K562 (cell line): ENCODE results near the gene PTPRT. TPM values are rescaled to one million over a fixed set of nuclear protein-coding genes. Genes with fewer than 3 reads are reported as not detected.

Experiments
- CBFA2T2 ChIP-seq: fragments of 450-650 bp; conservative IDR thresholded peaks from 2 replicates; pipeline ENCODE4 v1.6.1; 2017; ENCODE audit warnings: mild to moderate bottlenecking
- CREB1 ChIP-seq, 2 experiments: sonication (generic) in 1 of 2; formaldehyde crosslinking in 1 of 2; IDR thresholded peaks; 2 replicates each; pipeline versions ENCODE4 v1.6.1 to v1.8.0; 2012 to 2022; ENCODE audit warnings: inconsistent platforms in 1 of 2, mild to moderate bottlenecking in 1 of 2, missing genetic modification reagents in 1 of 2, moderate library complexity in 1 of 2
- CTCF ChIP-seq, 3 experiments: IDR thresholded peaks in 2 of 3; conservative IDR thresholded peaks in 1 of 3; 2 replicates each; pipeline ENCODE4 v1.5.1; 2011 to 2012; ENCODE audit warnings: low read length in 3 of 3, mild to moderate bottlenecking in 3 of 3, control low read depth in 2 of 3, improper control_type of control experiment in 1 of 3, inconsistent platforms in 1 of 3, low read depth in 1 of 3, mixed read lengths in 1 of 3, moderate library complexity in 1 of 3; ENCODE audit not compliant: insufficient read depth in 2 of 3
- DLX4 ChIP-seq: fragments of 250-450 bp; sonication (Bioruptor Pico); IDR thresholded peaks from 2 replicates; pipeline ENCODE4 v1.6.1; 2021; ENCODE audit warnings: mild to moderate bottlenecking
- DNMT1 ChIP-seq: fragments of 450-650 bp; IDR thresholded peaks from 2 replicates; pipeline ENCODE4 v1.6.1; 2016; ENCODE audit warnings: antibody characterized with exemption, mild to moderate bottlenecking
- ETS2 ChIP-seq: IDR thresholded peaks from 2 replicates; pipeline ENCODE4 v1.6.1; 2016; ENCODE audit warnings: borderline replicate concordance, missing genetic modification characterization, mild to moderate bottlenecking, moderate library complexity, missing compliant biosample characterization; ENCODE audit not compliant: poor library complexity, severe bottlenecking
- FOXP1 ChIP-seq: sonication (generic); formaldehyde crosslinking; IDR thresholded peaks from 2 replicates; pipeline ENCODE4 v1.8.0; 2022; ENCODE audit warnings: mild to moderate bottlenecking, missing genetic modification reagents
- HCFC1 ChIP-seq: IDR thresholded peaks from 2 replicates; pipeline ENCODE4 v1.6.1; 2012; ENCODE audit warnings: low read depth, low read length, improper control_type of control experiment
- IFI16 ChIP-seq: fragments of 250-450 bp; sonication (Bioruptor Pico); IDR thresholded peaks from 2 replicates; pipeline ENCODE4 v2.1.2; 2022; ENCODE audit warnings: mild to moderate bottlenecking, inconsistent platforms
- KDM4B ChIP-seq, 2 experiments: fragments of 450-650 bp in 1 of 2; sonication (generic) in 1 of 2; IDR thresholded peaks; 2 replicates each; pipeline ENCODE4 v1.6.1; 2016 to 2017; ENCODE audit warnings: borderline replicate concordance in 2 of 2, antibody characterized with exemption in 1 of 2, low read depth in 1 of 2, mild to moderate bottlenecking in 1 of 2
- SREBF1 ChIP-seq: fragments of 150-350 bp; IDR thresholded peaks from 2 replicates; pipeline ENCODE4 v1.6.1; 2014; ENCODE audit warnings: antibody characterized with exemption, low read depth, low read length, borderline replicate concordance
- STAT5B ChIP-seq: fragments of 250-450 bp; sonication (Bioruptor Pico); IDR thresholded peaks from 2 replicates; pipeline ENCODE4 v1.8.0; 2021; ENCODE audit warnings: mild to moderate bottlenecking, inconsistent platforms
- SUPT5H ChIP-seq: fragments of 450-650 bp; IDR thresholded peaks from 2 replicates; pipeline ENCODE4 v1.6.1; 2016
- TFE3 ChIP-seq: fragments of 450-650 bp; formaldehyde crosslinking; IDR thresholded peaks from 2 replicates; pipeline ENCODE4 v1.4.0; 2020; ENCODE audit warnings: mild to moderate bottlenecking, mixed read lengths
- THRB ChIP-seq: fragments of 450-650 bp; formaldehyde crosslinking; conservative IDR thresholded peaks from 2 replicates; pipeline ENCODE4 v1.4.0; 2022; ENCODE audit warnings: mild to moderate bottlenecking, missing genetic modification characterization
- ZNF274 ChIP-seq: IDR thresholded peaks from 2 replicates; pipeline ENCODE4 v1.6.1; 2011; ENCODE audit warnings: low read depth, mild to moderate bottlenecking, low read length, moderate library complexity, borderline replicate concordance
- ZNF518B ChIP-seq: fragments of 250-450 bp; sonication (Bioruptor Pico); IDR thresholded peaks from 2 replicates; pipeline ENCODE4 v1.5.0; 2021; ENCODE audit warnings: mild to moderate bottlenecking, moderate library complexity
- ZNF75A ChIP-seq: fragments of 450-650 bp; formaldehyde crosslinking; IDR thresholded peaks from 2 replicates; pipeline ENCODE4 v1.4.0; 2020; ENCODE audit warnings: mild to moderate bottlenecking
- ZSCAN29 ChIP-seq: fragments of 450-650 bp; IDR thresholded peaks from 2 replicates; pipeline ENCODE4 v1.6.1; 2017
- polyA plus RNA-seq, 8 experiments: library from polyadenylated mRNA; depleted of rRNA in 4 of 8; stranded (reverse) in 5 of 8; unstranded in 3 of 8; fragments of >200 nt; fragmentation: Nextera tagmentation in 2 of 8; fragmentation: Illumina TruSeq in 1 of 8; extraction: Ambion mirVana in 2 of 8; extraction: Trizol in 1 of 8; gene quantifications; 2 replicates each; pipeline versions ENCODE4 v1.2.1 to v1.2.3, GENCODE V29; 2011 to 2014; ENCODE audit warnings: inconsistent platforms in 1 of 8, missing spikeins in 1 of 8
- total RNA-seq, 7 experiments: library from RNA; depleted of rRNA in 6 of 7; stranded (reverse); fragments of >200 nt in 6 of 7; fragmentation: Illumina TruSeq in 2 of 7; extraction: Trizol in 2 of 7; gene quantifications; 2 replicates each; pipeline versions ENCODE4 v1.2.1 to v1.2.3, GENCODE V29; 2011 to 2021; ENCODE audit warnings: low replicate concordance in 1 of 7

The PTPRT gene
- total and polyA plus RNA-seq, 9 of the 15 experiments (the other 6 are each of a cell fraction or from before 2014, with no cell fraction given) = not detected

- TF ChIP-seq CBFA2T2 (no peak), ETS2 (no peak), CTCF (IDR thresholded peaks at IDR 0.05 in 2 of 3, conservative IDR thresholded peaks at IDR 0.05 in 1 of 3; ENCODE audit: insufficient read depth in 2 of 3, low read depth in 1 of 3, low read length in 3 of 3) (peak; percentile 14 to 25 (median 22); a peak in 2 of 6 replicates), CREB1 (IDR thresholded peaks at IDR 0.05) (no peak), CREB1 (CRISPR knock-in tag; IDR thresholded peaks at IDR 0.05) (no peak), STAT5B (CRISPR knock-in tag) (no peak), ZNF274 (no peak), THRB (no peak), ZNF75A (CRISPR knock-in tag) (no peak), TFE3 (CRISPR knock-in tag) (peak; percentile 62), DLX4 (CRISPR knock-in tag) (no peak), SREBF1 (no peak), KDM4B (IDR thresholded peaks at IDR 0.05; ENCODE audit: borderline replicate concordance in 2 of 2, low read depth in 1 of 2) (no peak), SUPT5H (no peak), DNMT1 (no peak), ZNF518B (CRISPR knock-in tag) (no peak), ZSCAN29 (no peak), FOXP1 (CRISPR knock-in tag) (no peak), HCFC1 (no peak), IFI16 (no peak)
These were observed 998.4 kb downstream of the PTPRT start (continued) for GRCh38 chr20:42191140-42191860.
